OCI-LY1 (cell line): ENCODE results near the gene DYNLL1.

Experiments
- CTCF ChIP-seq: fragments of 200-600 bp; sonication (generic), shearing (Covaris generic); IDR thresholded peaks from 2 replicates; pipeline ENCODE4 v1.5.1; 2017; ENCODE audit warnings: mild to moderate bottlenecking, antibody characterized with exemption, low read length, moderate library complexity, mixed read lengths
- EZH2 ChIP-seq: fragments of 200-600 bp; sonication (generic), shearing (Covaris generic); IDR thresholded peaks from 2 replicates; pipeline ENCODE4 v1.8.0; 2017; ENCODE audit warnings: borderline replicate concordance, mixed run types, mild to moderate bottlenecking, antibody characterized with exemption, low read length, moderate library complexity, mixed read lengths

- TF ChIP-seq EZH2, result no peak
- no peak for TF ChIP-seq CTCF
Measured at GRCh38 chr12:120497524-120498150, 1.7 kb downstream of the DYNLL1 start.
